K562 (cell line): ENCODE data around the gene ASS1. TPM values are rescaled to one million over a fixed set of nuclear protein-coding genes. Genes with fewer than 3 reads are reported as not detected.

Experiments
- ATAC-seq: fragments of 200-7000 bp; cut with Tn5 transposase; 3 replicates; pipeline ENCODE4 v1.9.1; 2020; ENCODE audit warnings: moderate library complexity
- BruUV-seq: library from RNA; stranded (reverse); fragments of 400-500 nt; replicated peaks from 2 replicates; lab custom pipeline; 2021; lab: Mats Ljungman, UMichigan
- CTCF ChIA-PET: fragments of 300-600 bp; formaldehyde crosslinking; extraction: SDS; loops from one replicate; lab custom pipeline; 2021; ENCODE audit warnings: low intra/inter-chr PET ratio; lab: Yijun Ruan, JAX
- POLR2A ChIA-PET: fragments of 300-600, 350-650 bp; sonication (Branson Sonifier 250); formaldehyde crosslinking; extraction: SDS; loops from one replicate; lab custom pipeline; 2021; ENCODE audit warnings: antibody characterized with exemption, inconsistent platforms; lab: Yijun Ruan, JAX
- DNase-seq, 4 experiments: peaks; one replicate each; pipeline versions ENCODE4 v3.0.0 to v3.0.0-alpha.2; 2011 to 2018; ENCODE audit warnings: low spot score in 3 of 4, mixed read lengths in 3 of 4; ENCODE audit errors: extremely low read depth in 1 of 4
- FAIRE-seq: peaks from 2 replicates; lab custom pipeline; 2011; peaks lifted over from hg19 to GRCh38; lab: Jason Lieb, UNC
- H2AFZ ChIP-seq: 2 replicates; pipeline ENCODE4 v1.6.0; 2011; ENCODE audit warnings: low read depth, low read length, control low read depth, inconsistent platforms
- H3K27ac ChIP-seq: fragments of 200-600 bp; 3 replicates; pipeline ENCODE4 v1.8.0; 2011; ENCODE audit warnings: low read depth, mild to moderate bottlenecking, control low read depth, inconsistent platforms, low read length, moderate library complexity, mixed read lengths; ENCODE audit errors: extremely low read depth
- H3K27me3 ChIP-seq, 2 experiments: fragments of 300-600 bp in 1 of 2; 2 replicates in 1 of 2; 3 replicates in 1 of 2; pipeline versions ENCODE4 v1.6.0 to v1.8.0; 2011; ENCODE audit warnings: inconsistent platforms in 2 of 2, low read length in 2 of 2, mild to moderate bottlenecking in 1 of 2, mixed read lengths in 1 of 2, moderate library complexity in 1 of 2; ENCODE audit not compliant: control insufficient read depth in 2 of 2, insufficient read depth in 2 of 2
- H3K36me3 ChIP-seq: fragments of 300-600 bp; 3 replicates; pipeline ENCODE4 v1.8.0; 2011; ENCODE audit warnings: mild to moderate bottlenecking, low read length, inconsistent platforms; ENCODE audit not compliant: control insufficient read depth, insufficient read depth
- H3K4me1 ChIP-seq, 2 experiments: fragments of 200-600 bp in 1 of 2; replicated peaks in 1 of 2; 2 replicates in 1 of 2; 3 replicates in 1 of 2; pipeline versions ENCODE4 v1.5.1 to v1.8.0; 2011; ENCODE audit warnings: inconsistent platforms in 2 of 2, low read length in 2 of 2, mild to moderate bottlenecking in 1 of 2, mixed read lengths in 1 of 2, moderate library complexity in 1 of 2; ENCODE audit not compliant: control insufficient read depth in 2 of 2, insufficient read depth in 2 of 2
- H3K4me2 ChIP-seq: 2 replicates; pipeline ENCODE4 v1.6.1; 2011; ENCODE audit warnings: low read length, control low read depth, inconsistent platforms, mixed read lengths; ENCODE audit not compliant: insufficient read depth
- H3K4me3 ChIP-seq: fragments of 200-600 bp; sonication (generic), shearing (Covaris generic); 2 replicates; pipeline ENCODE4 v1.5.1; 2016; ENCODE audit warnings: control low read depth, inconsistent platforms
- H3K79me2 ChIP-seq: fragments of 200-600 bp; 3 replicates; pipeline ENCODE4 v1.8.0; 2011; ENCODE audit warnings: low read length, inconsistent platforms; ENCODE audit not compliant: control insufficient read depth, insufficient read depth
- H3K9ac ChIP-seq, 2 experiments: 2 replicates each; pipeline versions ENCODE4 v1.6.0 to v1.6.1; 2011; ENCODE audit warnings: low read depth in 2 of 2, low read length in 2 of 2, control low read depth in 1 of 2, inconsistent platforms in 1 of 2, mild to moderate bottlenecking in 1 of 2, mixed read lengths in 1 of 2; ENCODE audit not compliant: insufficient read depth in 1 of 2
- H3K9me1 ChIP-seq: one replicate; pipeline ENCODE4 v1.6.0; 2011; ENCODE audit warnings: inconsistent platforms, mild to moderate bottlenecking, low read length, moderate library complexity; ENCODE audit not compliant: control insufficient read depth, insufficient read depth
- H3K9me3 ChIP-seq: replicated peaks from 2 replicates; pipeline ENCODE4 v1.5.1; 2011; ENCODE audit warnings: low read depth, low read length, inconsistent platforms; ENCODE audit not compliant: control insufficient read depth, insufficient read depth
- H4K20me1 ChIP-seq: replicated peaks from 2 replicates; pipeline ENCODE4 v1.6.1; 2011; ENCODE audit warnings: low read length, inconsistent platforms, mixed read lengths; ENCODE audit not compliant: control insufficient read depth, insufficient read depth
- CBX3 ChIP-seq, 2 experiments: IDR thresholded peaks; 1 replicate in 1 of 2; 2 replicates in 1 of 2; pipeline ENCODE4 v1.6.1; 2012; ENCODE audit warnings: inconsistent platforms in 2 of 2, low read length in 2 of 2, borderline replicate concordance in 1 of 2, control low read depth in 1 of 2
- CBX5 ChIP-seq: IDR thresholded peaks from 2 replicates; pipeline ENCODE4 v1.6.1; 2014; ENCODE audit warnings: low read depth, borderline replicate concordance
- TRIM28 ChIP-seq: fragments of 450-650 bp; IDR thresholded peaks from 2 replicates; pipeline ENCODE4 v1.6.1; 2017
- ZNF780A ChIP-seq: fragments of 250-450 bp; sonication (Bioruptor Pico); IDR thresholded peaks from 2 replicates; pipeline ENCODE4 v1.5.0; 2021; ENCODE audit warnings: mild to moderate bottlenecking
- WGBS: fragments of 100-300 bp; shearing (Covaris generic); methylation state at CpG from one replicate; pipeline ENCODE4 v1.1.6; 2016; ENCODE audit warnings: low coverage, mixed read lengths; ENCODE audit not compliant: insufficient coverage; ENCODE audit errors: missing lambda C conversion rate; 5-methylcytosine and 5-hydroxymethylcytosine counted together
- in situ Hi-C: fragments of 300-500 bp; cut with MboI; formaldehyde crosslinking; loops from 4 replicates; pipeline ENCODE4 v1.15.0; 2018; ENCODE audit warnings: inconsistent platforms, mixed read lengths
- intact Hi-C: fragments of 100-400 bp; cut with micrococcal nuclease; formaldehyde crosslinking; loops from 2 replicates; pipeline ENCODE4 v1.14.2; 2022
- polyA plus RNA-seq, 8 experiments: library from polyadenylated mRNA; depleted of rRNA in 4 of 8; stranded (reverse) in 5 of 8; unstranded in 3 of 8; fragments of >200 nt; fragmentation: Nextera tagmentation in 2 of 8; fragmentation: Illumina TruSeq in 1 of 8; extraction: Ambion mirVana in 2 of 8; extraction: Trizol in 1 of 8; gene quantifications; 2 replicates each; pipeline versions ENCODE4 v1.2.1 to v1.2.3, GENCODE V29; 2011 to 2014; ENCODE audit warnings: inconsistent platforms in 1 of 8, missing spikeins in 1 of 8
- total RNA-seq, 7 experiments: library from RNA; depleted of rRNA in 6 of 7; stranded (reverse); fragments of >200 nt in 6 of 7; fragmentation: Illumina TruSeq in 2 of 7; extraction: Trizol in 2 of 7; gene quantifications; 2 replicates each; pipeline versions ENCODE4 v1.2.1 to v1.2.3, GENCODE V29; 2011 to 2021; ENCODE audit warnings: low replicate concordance in 1 of 7
- TF ChIP-seq, protein P1 (sequence below): fragments of 450-650 bp; formaldehyde crosslinking; conservative IDR thresholded peaks from 2 replicates; pipeline ENCODE4 v1.4.0; 2022; ENCODE audit warnings: mild to moderate bottlenecking, missing genetic modification characterization

The ASS1 gene
- total and polyA plus RNA-seq, 9 of the 15 experiments (the other 6 are each of a cell fraction or from before 2014, with no cell fraction given), result 1.5 to 5.7 (median 3.7) TPM

DNA sequence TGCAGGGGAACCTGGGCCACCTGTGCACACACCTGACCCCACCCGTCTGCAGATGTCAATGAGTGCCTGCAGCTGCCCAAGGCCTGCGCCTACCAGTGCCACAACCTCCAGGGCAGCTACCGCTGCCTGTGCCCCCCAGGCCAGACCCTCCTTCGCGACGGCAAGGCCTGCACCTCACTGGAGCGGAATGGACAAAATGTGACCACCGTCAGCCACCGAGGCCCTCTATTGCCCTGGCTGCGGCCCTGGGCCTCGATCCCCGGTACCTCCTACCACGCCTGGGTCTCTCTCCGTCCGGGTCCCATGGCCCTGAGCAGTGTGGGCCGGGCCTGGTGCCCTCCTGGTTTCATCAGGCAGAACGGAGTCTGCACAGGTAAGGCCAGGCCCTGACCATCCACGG, 14.5 kb upstream of the ASS1 start:
- TF ChIP-seq, protein P1, sequence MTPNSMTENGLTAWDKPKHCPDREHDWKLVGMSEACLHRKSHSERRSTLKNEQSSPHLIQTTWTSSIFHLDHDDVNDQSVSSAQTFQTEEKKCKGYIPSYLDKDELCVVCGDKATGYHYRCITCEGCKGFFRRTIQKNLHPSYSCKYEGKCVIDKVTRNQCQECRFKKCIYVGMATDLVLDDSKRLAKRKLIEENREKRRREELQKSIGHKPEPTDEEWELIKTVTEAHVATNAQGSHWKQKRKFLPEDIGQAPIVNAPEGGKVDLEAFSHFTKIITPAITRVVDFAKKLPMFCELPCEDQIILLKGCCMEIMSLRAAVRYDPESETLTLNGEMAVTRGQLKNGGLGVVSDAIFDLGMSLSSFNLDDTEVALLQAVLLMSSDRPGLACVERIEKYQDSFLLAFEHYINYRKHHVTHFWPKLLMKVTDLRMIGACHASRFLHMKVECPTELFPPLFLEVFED (CRISPR knock-in tag), result no peak

GRCh38 chr9:130430734-130431535, 13.8 kb upstream of the ASS1 start:
- peaks cover 3% of the 10 kb centered on the region; the same call in 1 of the 2 replicates for H3K9me3 ChIP-seq
- no peak overlapping the region for H2AFZ ChIP-seq
- BruUV-seq, result no TSS peak
- ATAC-seq, result no peak
- intact Hi-C loops (no loop called here), in situ Hi-C loops (no loop called here)
- no peak overlapping the region for H3K4me3 ChIP-seq
- no peaks in the 10 kb centered on the region for H3K36me3 ChIP-seq
- no peak for FAIRE-seq
- H3K4me1 ChIP-seq, result peaks cover 0 to 42% of the 10 kb centered on the region in 2 experiments; a peak in 2 of 5 replicates
- H4K20me1 ChIP-seq, result no peaks in the 10 kb centered on the region; the same call in 1 of the 2 replicates
- H3K27me3 ChIP-seq, result peaks cover 20 to 78% of the 10 kb centered on the region in 2 experiments; a peak in 4 of 5 replicates
- CTCF ChIA-PET, result no interaction called here
- H3K27ac ChIP-seq, result no peak overlapping the region
- H3K9me1 ChIP-seq, result no peaks in the 10 kb centered on the region
- H3K79me2 ChIP-seq, result no peaks in the 10 kb centered on the region
- no peak for DNase-seq
- no peak overlapping the region for H3K9ac ChIP-seq
- POLR2A ChIA-PET, result no interaction called here
- TF ChIP-seq ZNF780A (CRISPR knock-in tag) (no peak), CBX5 (0 out of 2 replicates have a peak, but pooled peaks have one; percentile 42), CBX3 (IDR thresholded peaks at IDR 0.05; ENCODE audit: borderline replicate concordance in 1 of 2, low read length in 2 of 2) (0 out of 3 replicates have a peak, but pooled peaks of 1 of the 2 experiments have one; percentile 15), TRIM28 (0 out of 2 replicates have a peak, but pooled peaks have one; percentile 27)
- no peak overlapping the region for H3K4me2 ChIP-seq
- WGBS, result 30% methylated on average over 9 of the region's 22 CpGs

More for the DNA sequence above, 14.5 kb upstream of the ASS1 start:
- no peak overlapping the region for H2AFZ ChIP-seq
- H3K27ac ChIP-seq, result no peak overlapping the region
- peaks cover 0 to 46% of the 10 kb centered on the region in 2 experiments; a peak in 2 of 5 replicates for H3K4me1 ChIP-seq
- H3K79me2 ChIP-seq, result no peaks in the 10 kb centered on the region
- peaks cover 3% of the 10 kb centered on the region; the same call in 1 of the 2 replicates for H3K9me3 ChIP-seq
- no peaks in the 10 kb centered on the region for H3K9me1 ChIP-seq
- CTCF ChIA-PET, result no interaction called here
- H3K4me3 ChIP-seq, result no peak overlapping the region
- ATAC-seq (no peak), DNase-seq (no peak), FAIRE-seq (no peak)
- no peaks in the 10 kb centered on the region; the same call in 1 of the 2 replicates for H4K20me1 ChIP-seq
- intact Hi-C loops (no loop called here), in situ Hi-C loops (no loop called here)
- H3K36me3 ChIP-seq, result no peaks in the 10 kb centered on the region
- no peak overlapping the region for H3K4me2 ChIP-seq
- BruUV-seq, result no TSS peak
- H3K9ac ChIP-seq, result no peak overlapping the region
- 15% methylated on average over 18 of the region's 18 CpGs for WGBS
- peaks cover 22 to 85% of the 10 kb centered on the region in 2 experiments; a peak in 4 of 5 replicates for H3K27me3 ChIP-seq
- POLR2A ChIA-PET, result no interaction called here
